Esophagus muscularis mucosa (tissue), 3 donors: ENCODE measurements around the gene CMYA5.

Source experiments
- POLR2A ChIP-seq: fragments of 450-650 bp; IDR thresholded peaks from one replicate; pipeline ENCODE4 v1.6.1; 2017; ENCODE audit warnings: antibody characterized with exemption, moderate library complexity, mild to moderate bottlenecking, low read depth
- POLR2AphosphoS5 ChIP-seq, 2 donors: sonication (generic); formaldehyde crosslinking; IDR thresholded peaks; one replicate each; pipeline ENCODE4 v1.6.1; 2017; ENCODE audit warnings: antibody characterized with exemption in 2 of 2
- TF ChIP-seq, protein P1 (sequence below), 3 experiments: fragments of 200-600 bp in 2 of 3; fragments of 450-650 bp in 1 of 3; sonication (generic) in 2 of 3; IDR thresholded peaks; one replicate each; pipeline ENCODE4 v1.5.1; 2017 to 2019; ENCODE audit warnings: antibody characterized with exemption in 3 of 3, mild to moderate bottlenecking in 2 of 3, moderate library complexity in 1 of 3

GRCh38 chr5:79811904-79812303 lies 122.3 kb downstream of the CMYA5 start:
- TF ChIP-seq POLR2AphosphoS5 (IDR thresholded peaks at IDR 0.05): no peak
- TF ChIP-seq, protein P1, sequence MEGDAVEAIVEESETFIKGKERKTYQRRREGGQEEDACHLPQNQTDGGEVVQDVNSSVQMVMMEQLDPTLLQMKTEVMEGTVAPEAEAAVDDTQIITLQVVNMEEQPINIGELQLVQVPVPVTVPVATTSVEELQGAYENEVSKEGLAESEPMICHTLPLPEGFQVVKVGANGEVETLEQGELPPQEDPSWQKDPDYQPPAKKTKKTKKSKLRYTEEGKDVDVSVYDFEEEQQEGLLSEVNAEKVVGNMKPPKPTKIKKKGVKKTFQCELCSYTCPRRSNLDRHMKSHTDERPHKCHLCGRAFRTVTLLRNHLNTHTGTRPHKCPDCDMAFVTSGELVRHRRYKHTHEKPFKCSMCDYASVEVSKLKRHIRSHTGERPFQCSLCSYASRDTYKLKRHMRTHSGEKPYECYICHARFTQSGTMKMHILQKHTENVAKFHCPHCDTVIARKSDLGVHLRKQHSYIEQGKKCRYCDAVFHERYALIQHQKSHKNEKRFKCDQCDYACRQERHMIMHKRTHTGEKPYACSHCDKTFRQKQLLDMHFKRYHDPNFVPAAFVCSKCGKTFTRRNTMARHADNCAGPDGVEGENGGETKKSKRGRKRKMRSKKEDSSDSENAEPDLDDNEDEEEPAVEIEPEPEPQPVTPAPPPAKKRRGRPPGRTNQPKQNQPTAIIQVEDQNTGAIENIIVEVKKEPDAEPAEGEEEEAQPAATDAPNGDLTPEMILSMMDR (IDR thresholded peaks at IDR 0.05): no peak
- no peak for TF ChIP-seq POLR2A
